HG03575 (cell line): ENCODE measurements around the gene TPTE2.
"Not testable (repeated sequence)": the region's sequence is repeated elsewhere in the genome, so short reads cannot be mapped to it uniquely, and the experiment has no call there.

Experiments used
- ATAC-seq: cut with Tn5 transposase; IDR thresholded peaks from one replicate; pipeline ENCODE4 v1.9.1; 2021; ENCODE audit not compliant: unreplicated experiment, insufficient number of reproducible peaks, low FRiP score; ENCODE audit errors: extremely low read depth

TPTE2 gene

GRCh38 chr13:19573120-19573716, 11.9 kb upstream of the TPTE2 start:
- ATAC-seq: peak; percentile 39

- ATAC-seq: no peak
Observed at GRCh38 chr13:19572280-19572679, 10.9 kb upstream of the TPTE2 start.

- peak; percentile 51 for ATAC-seq
Observed at GRCh38 chr13:19567820-19568534, 6.6 kb upstream of the TPTE2 start.

- ATAC-seq: no peak
Observed at GRCh38 chr13:19561585-19561984, 253 bp upstream of the TPTE2 start.

- ATAC-seq: not testable (repeated sequence)
Observed at GRCh38 chr13:19560672-19561071, 660 bp downstream of the TPTE2 start.

- not testable (repeated sequence) for ATAC-seq
Observed at GRCh38 chr13:19559739-19560138, 1.6 kb downstream of the TPTE2 start.

GRCh38 chr13:19557287-19557686, 4.0 kb downstream of the TPTE2 start:
- ATAC-seq: not testable (repeated sequence)

GRCh38 chr13:19549245-19549644, 12.1 kb downstream of the TPTE2 start:
- not testable (repeated sequence) for ATAC-seq

GRCh38 chr13:19525634-19526033, 35.7 kb downstream of the TPTE2 start:
- ATAC-seq: not testable (repeated sequence)

GRCh38 chr13:19519049-19519448, 42.3 kb downstream of the TPTE2 start:
- no peak for ATAC-seq

- not testable (repeated sequence) for ATAC-seq
Observed at GRCh38 chr13:19507623-19508022, 53.7 kb downstream of the TPTE2 start.

GRCh38 chr13:19460126-19460525, 101.2 kb downstream of the TPTE2 start:
- not testable (repeated sequence) for ATAC-seq

- ATAC-seq: not testable (repeated sequence)
Observed at GRCh38 chr13:19439056-19439686, 122.2 kb downstream of the TPTE2 start.

GRCh38 chr13:19437780-19438179, 123.6 kb downstream of the TPTE2 start:
- not testable (repeated sequence) for ATAC-seq

GRCh38 chr13:19422236-19422635, 139.1 kb downstream of the TPTE2 start:
- ATAC-seq: not testable (repeated sequence)

GRCh38 chr13:19412494-19412893, 148.8 kb downstream of the TPTE2 start:
- not testable (repeated sequence) for ATAC-seq

GRCh38 chr13:19382746-19383511, 178.4 kb downstream of the TPTE2 start:
- ATAC-seq: not testable (repeated sequence)

GRCh38 chr13:19382111-19382510, 179.2 kb downstream of the TPTE2 start:
- ATAC-seq: no peak
